H1 (cell line): ENCODE measurements around the gene LEKR1. TPM values are rescaled to one million over a fixed set of nuclear protein-coding genes. Genes with fewer than 3 reads are reported as not detected.

Experiments
- CBX8 ChIP-seq: fragments of 300-800, 300-1000 bp; sonication (generic); IDR thresholded peaks from 2 replicates; pipeline ENCODE4 v1.7.1; 2016; ENCODE audit warnings: low read depth, low read length, borderline replicate concordance
- KDM4A ChIP-seq: IDR thresholded peaks from one replicate; pipeline ENCODE4 v1.7.1; 2012; ENCODE audit warnings: low read depth, mild to moderate bottlenecking, moderate library complexity, low read length, inconsistent platforms; ENCODE audit not compliant: severe bottlenecking
- MAFK ChIP-seq: IDR thresholded peaks from 2 replicates; pipeline ENCODE4 v1.6.1; 2012; ENCODE audit warnings: low read depth, mild to moderate bottlenecking, improper control_type of control experiment, low read length
- NANOG ChIP-seq: IDR thresholded peaks from 2 replicates; pipeline ENCODE4 v1.6.1; 2011; ENCODE audit warnings: low read length, low read depth, mild to moderate bottlenecking, inconsistent platforms; ENCODE audit not compliant: insufficient read depth, poor library complexity, severe bottlenecking
- TEAD4 ChIP-seq: IDR thresholded peaks from 2 replicates; pipeline ENCODE4 v1.6.1; 2012; ENCODE audit warnings: low read depth, low read length, inconsistent platforms, mixed read lengths
- polyA plus RNA-seq, 7 experiments: library from polyadenylated mRNA; depleted of rRNA in 3 of 7; stranded (reverse) in 5 of 7; unstranded in 2 of 7; fragments of >200 nt in 5 of 7; fragments of 200-250 nt in 2 of 7; gene quantifications; 1 replicate in 5 of 7; 2 replicates in 1 of 7; 4 replicates in 1 of 7; pipeline versions ENCODE4 v1.2.1 to v1.2.3, GENCODE V29; 2011 to 2013; ENCODE audit warnings: missing spikeins in 2 of 7, mixed read lengths in 2 of 7
- small RNA-seq: library from polyadenylated mRNA; stranded (forward); fragments of <200 nt; extraction: miRNeasy Mini kit (QIAGEN cat#:217004); gene quantifications from one replicate; pipeline ENCODE3, GENCODE V24; 2013; ENCODE audit not compliant: insufficient read depth
- total RNA-seq: library from RNA; stranded (reverse); fragmentation: NEBNext Ultra II Directional; extraction: Animal tissue kit (Norgen Biotek cat#: 25700); gene quantifications from 2 replicates; pipeline ENCODE4 v1.2.1, GENCODE V29; 2021

The LEKR1 gene
- total and polyA plus RNA-seq, 2 of the 8 experiments (the other 6 are each of a cell fraction or from before 2014, with no cell fraction given): 0.08 TPM; not detected in 1

GRCh38 chr3:157094751-157095480, 268.8 kb downstream of the LEKR1 start (continued):
- TF ChIP-seq NANOG (no peak), TEAD4 (no peak), CBX8 (no peak), MAFK (no peak), KDM4A (no peak)
- TF ChIP-seq, all 59 proteins: peak for 0

Small RNAs within 50 kb of the gene (small RNA-seq; reads per million reads assigned to genes)
- gene KLF3P2: not detected

Other genes with a start within 250 kb of the LEKR1 start
- gene TIPARP, start 151.8 kb upstream of the LEKR1 start, total RNA-seq: 5.5 and 5.8 TPM in 2 replicates
- 0.61 and 1.6 TPM in 2 replicates for gene TIPARP, start 151.8 kb upstream of the LEKR1 start, polyA plus RNA-seq (2011; rRNA removed)